GM19035 (cell line): ENCODE measurements around the gene KNG1.

Experiments
- ATAC-seq: cut with Tn5 transposase; IDR thresholded peaks from one replicate; pipeline ENCODE4 v1.9.1; 2021; ENCODE audit not compliant: unreplicated experiment

The KNG1 gene

DNA sequence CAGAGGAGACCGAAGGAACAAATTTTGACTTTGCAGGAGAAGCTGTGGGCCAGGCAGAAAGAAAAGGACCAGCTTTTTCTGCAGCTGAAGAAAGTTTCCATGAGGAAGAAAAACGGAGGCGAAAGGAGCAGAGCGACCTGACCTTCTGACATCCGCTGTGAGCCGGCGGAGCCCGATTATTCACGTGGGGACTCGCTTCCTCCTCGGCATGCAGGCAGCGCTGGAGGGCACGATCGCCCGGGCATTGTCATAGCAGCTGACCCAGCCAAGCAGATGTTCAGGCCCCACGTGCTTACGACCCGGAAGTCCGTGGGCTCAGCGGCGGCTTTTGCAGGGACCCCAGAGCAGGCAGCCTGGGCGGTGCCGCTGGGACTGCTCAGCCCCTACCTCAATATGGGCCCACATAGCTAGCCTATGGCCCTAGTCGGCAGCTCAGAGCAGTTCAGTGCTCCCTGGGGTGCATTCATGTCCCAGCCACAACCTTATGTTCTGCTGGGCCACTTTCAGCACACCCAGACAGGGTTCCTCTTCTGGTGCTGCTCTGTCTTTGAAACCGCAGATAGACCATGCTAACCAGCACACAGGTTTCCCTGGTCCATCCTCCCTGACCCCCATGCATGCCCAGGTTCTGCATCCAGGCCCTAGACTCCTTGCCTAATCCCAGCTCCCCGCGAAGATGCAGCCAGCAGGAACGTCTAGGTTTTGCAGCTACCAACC, 55.7 kb downstream of the KNG1 start:
- peak; percentile 91 for ATAC-seq

- ATAC-seq: no peak
Observed at GRCh38 chr3:186775999-186776398, 58.8 kb downstream of the KNG1 start.

DNA sequence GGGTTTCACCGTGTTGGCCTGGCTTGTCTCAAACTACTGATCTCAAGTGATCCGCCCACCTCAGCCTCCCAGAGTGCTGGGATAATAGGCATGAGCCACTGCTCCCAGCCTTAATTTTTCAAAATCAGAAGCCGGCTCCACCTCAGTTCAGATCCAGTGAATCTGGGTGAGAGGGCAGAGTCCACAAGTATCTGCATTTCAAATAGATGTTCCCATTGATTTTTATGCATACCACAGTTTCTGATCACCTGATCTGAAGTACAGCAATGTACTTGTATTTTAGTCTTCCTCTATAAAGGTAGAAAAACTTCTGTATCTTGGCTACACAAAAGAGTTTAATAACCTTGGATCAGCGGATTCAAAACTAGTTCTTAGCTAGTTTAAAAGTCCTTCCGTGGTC, 62.0 kb downstream of the KNG1 start:
- no peak for ATAC-seq

DNA sequence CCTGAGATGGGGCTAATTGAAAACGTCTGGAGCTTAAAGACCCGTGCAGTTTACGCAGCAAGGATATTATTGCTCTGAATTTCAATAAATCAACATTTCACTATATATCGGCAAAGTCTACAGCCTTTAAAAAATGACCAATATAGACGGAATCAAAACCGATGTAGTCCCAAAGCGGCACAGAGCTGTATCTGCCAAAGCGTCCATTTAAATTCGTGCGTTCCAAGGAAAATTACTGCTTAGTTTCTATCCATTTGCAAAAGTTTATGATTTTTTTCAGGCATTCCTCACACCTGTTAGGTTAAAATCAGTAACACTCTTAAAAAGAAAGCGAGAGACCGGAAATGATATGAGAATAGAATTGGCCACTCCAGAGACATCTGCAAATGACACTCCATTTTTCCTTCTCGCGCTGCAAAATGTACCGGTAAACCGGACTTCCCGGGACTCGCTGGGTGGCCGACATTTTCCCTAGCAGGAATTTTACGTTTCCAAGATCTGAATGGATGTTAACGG, 65.4 kb downstream of the KNG1 start:
- peak; percentile 17 for ATAC-seq

- ATAC-seq: peak; percentile 61
Observed at GRCh38 chr3:186783058-186783730, 66.0 kb downstream of the KNG1 start, which contains the start of gene EIF4A2. EIF4A2 (plus strand) TSS chr3:186783577; CDS start chr3:186783611, 34 bp downstream.

- ATAC-seq: peak; percentile 59
Observed at GRCh38 chr3:186783731-186784515, 66.8 kb downstream of the KNG1 start.

- ATAC-seq: no peak
Observed at GRCh38 chr3:186784820-186785494, 67.8 kb downstream of the KNG1 start.

- ATAC-seq: no peak
Observed at GRCh38 chr3:186785495-186786018, 68.4 kb downstream of the KNG1 start.

DNA sequence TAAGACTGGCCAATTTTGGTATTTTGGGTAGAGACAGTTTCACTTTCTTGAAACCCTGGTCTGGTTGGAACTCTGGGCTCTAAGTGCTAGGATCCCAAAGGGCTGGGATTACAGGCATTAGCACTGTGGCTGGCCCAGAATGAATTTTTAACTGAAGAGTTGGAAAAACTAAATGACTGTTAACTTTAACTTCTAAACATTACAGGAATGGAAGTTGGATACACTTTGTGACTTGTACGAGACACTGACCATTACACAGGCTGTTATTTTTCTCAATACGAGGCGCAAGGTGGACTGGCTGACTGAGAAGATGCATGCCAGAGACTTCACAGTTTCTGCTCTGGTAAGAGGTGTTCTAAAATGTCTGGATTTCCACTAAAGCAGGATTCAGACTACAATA, 69.8 kb downstream of the KNG1 start:
- no peak for ATAC-seq

DNA sequence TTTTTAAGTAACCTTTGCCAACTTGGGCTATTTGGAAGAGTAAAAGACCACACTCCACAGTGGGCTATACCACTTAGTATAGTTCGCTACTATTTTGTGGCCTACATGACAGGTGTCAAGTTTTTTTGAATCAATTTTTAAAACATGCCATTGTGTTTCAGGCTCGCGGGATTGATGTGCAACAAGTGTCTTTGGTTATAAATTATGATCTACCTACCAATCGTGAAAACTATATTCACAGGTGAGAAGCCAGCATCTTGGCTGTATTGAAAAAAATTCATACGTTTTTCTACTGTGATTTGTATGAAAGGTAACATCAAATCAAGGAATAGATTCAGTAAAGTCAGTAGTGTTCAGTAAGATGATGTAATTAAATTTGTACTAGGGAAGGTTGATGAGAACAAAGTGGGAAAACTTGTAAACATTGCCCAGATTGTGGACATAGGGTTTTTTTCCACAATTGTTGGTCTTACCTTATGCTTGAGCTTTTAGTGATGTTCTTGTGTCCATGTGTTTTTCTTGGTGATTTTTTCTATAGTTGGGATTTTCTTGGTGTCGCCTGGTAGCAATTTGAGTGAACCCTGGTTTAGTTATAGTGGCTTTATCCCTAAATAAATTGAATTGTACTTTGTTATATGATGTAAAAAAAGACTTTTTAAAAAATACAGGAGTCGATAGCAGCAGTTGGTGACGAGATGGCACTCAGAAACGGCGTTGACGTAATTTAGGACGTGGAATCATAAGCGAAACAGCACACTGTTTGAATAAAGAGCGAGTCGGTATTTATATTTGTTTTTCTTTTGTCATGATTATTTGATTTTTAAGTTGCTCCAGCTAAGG, 70.7 kb downstream of the KNG1 start:
- no peak for ATAC-seq

- ATAC-seq: no peak
Observed at GRCh38 chr3:186788482-186789370, 71.6 kb downstream of the KNG1 start.

DNA sequence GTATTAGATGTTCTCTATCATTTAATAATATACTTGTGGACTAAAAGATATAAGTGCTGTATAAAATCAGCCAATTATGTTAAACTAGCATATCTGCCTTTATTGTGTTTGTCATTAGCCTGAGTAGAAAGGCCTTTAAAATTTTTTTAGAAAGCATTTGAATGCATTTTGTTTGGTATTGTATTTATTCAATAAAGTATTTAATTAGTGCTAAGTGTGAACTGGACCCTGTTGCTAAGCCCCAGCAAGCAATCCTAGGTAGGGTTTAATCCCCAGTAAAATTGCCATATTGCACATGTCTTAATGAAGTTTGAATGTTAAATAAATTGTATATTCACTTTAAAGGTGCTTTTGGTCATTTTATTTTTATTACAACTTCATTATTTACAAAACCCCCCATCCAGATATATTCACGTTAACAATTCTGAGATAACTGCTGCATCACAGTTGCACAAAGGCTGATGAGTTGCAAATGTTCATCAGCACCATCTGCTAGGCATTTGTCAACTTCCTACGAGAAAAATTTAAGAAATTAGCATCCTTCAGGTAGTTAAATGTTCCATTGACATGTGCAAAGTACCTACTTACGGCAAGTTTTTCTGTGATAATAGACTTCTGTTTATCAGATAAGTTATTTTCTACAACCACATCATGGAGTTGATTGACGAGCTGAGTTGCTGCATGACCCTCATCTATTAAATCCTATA, 72.5 kb downstream of the KNG1 start:
- no peak for ATAC-seq

GRCh38 chr3:186790261-186790981, 73.3 kb downstream of the KNG1 start:
- ATAC-seq: no peak
